GM18502 (cell line): ENCODE data around the gene DNAJC10.
"Not testable (repeated sequence)": the region's sequence is repeated elsewhere in the genome, so short reads cannot be mapped to it uniquely, and the experiment has no call there.

Source experiments
- ATAC-seq: cut with Tn5 transposase; IDR thresholded peaks from one replicate; pipeline ENCODE4 v1.9.1; 2021; ENCODE audit warnings: mild to moderate bottlenecking; ENCODE audit not compliant: unreplicated experiment, poor library complexity

Gene DNAJC10

GRCh38 chr2:182718459-182718858 lies 2.4 kb downstream of the DNAJC10 start:
- no peak for ATAC-seq

GRCh38 chr2:182719116-182719515 lies 3.1 kb downstream of the DNAJC10 start:
- not testable (repeated sequence) for ATAC-seq

- no peak for ATAC-seq
Observed at GRCh38 chr2:182724656-182725055, 8.6 kb downstream of the DNAJC10 start.

- ATAC-seq = peak; percentile 64
Observed at GRCh38 chr2:182726473-182726872, 10.4 kb downstream of the DNAJC10 start.

- no peak for ATAC-seq
Observed at GRCh38 chr2:182728014-182728413, 12.0 kb downstream of the DNAJC10 start.

- no peak for ATAC-seq
Observed at GRCh38 chr2:182729710-182730339, 13.8 kb downstream of the DNAJC10 start.

GRCh38 chr2:182730486-182730885 lies 14.4 kb downstream of the DNAJC10 start:
- no peak for ATAC-seq

GRCh38 chr2:182732736-182733135 lies 16.7 kb downstream of the DNAJC10 start:
- no peak for ATAC-seq

- ATAC-seq = no peak
Observed at GRCh38 chr2:182733572-182733971, 17.5 kb downstream of the DNAJC10 start.

- not testable (repeated sequence) for ATAC-seq
Observed at GRCh38 chr2:182736856-182737255, 20.8 kb downstream of the DNAJC10 start.

GRCh38 chr2:182740701-182741100 lies 24.6 kb downstream of the DNAJC10 start:
- no peak for ATAC-seq

GRCh38 chr2:182741620-182742019 lies 25.6 kb downstream of the DNAJC10 start:
- no peak for ATAC-seq

- ATAC-seq = no peak
Observed at GRCh38 chr2:182744490-182744889, 28.4 kb downstream of the DNAJC10 start.

- no peak for ATAC-seq
Observed at GRCh38 chr2:182745061-182745460, 29.0 kb downstream of the DNAJC10 start.

- ATAC-seq = not testable (repeated sequence)
Observed at GRCh38 chr2:182745894-182746293, 29.8 kb downstream of the DNAJC10 start.

GRCh38 chr2:182754231-182754630 lies 38.2 kb downstream of the DNAJC10 start:
- no peak for ATAC-seq

- no peak for ATAC-seq
Observed at GRCh38 chr2:182758379-182758778, 42.3 kb downstream of the DNAJC10 start.

GRCh38 chr2:182761903-182762302 lies 45.8 kb downstream of the DNAJC10 start:
- no peak for ATAC-seq

- no peak for ATAC-seq
Observed at GRCh38 chr2:182763311-182763912, 47.4 kb downstream of the DNAJC10 start.

GRCh38 chr2:182766626-182767025 lies 50.6 kb downstream of the DNAJC10 start:
- no peak for ATAC-seq

GRCh38 chr2:182767578-182767977 lies 51.5 kb downstream of the DNAJC10 start:
- peak; percentile 59 for ATAC-seq

GRCh38 chr2:182768950-182769349 lies 52.9 kb downstream of the DNAJC10 start:
- ATAC-seq = not testable (repeated sequence)
